Keratinocyte (primary cell): ENCODE results near the gene ARHGEF2. TPM values are rescaled to one million over a fixed set of nuclear protein-coding genes. Genes with fewer than 3 reads are reported as not detected.
"Not testable (repeated sequence)": the region's sequence is repeated elsewhere in the genome, so short reads cannot be mapped to it uniquely, and the experiment has no call there.

Source experiments
- DNase-seq: peaks from one replicate; pipeline ENCODE4 v3.0.0-alpha.2; 2011; ENCODE audit warnings: low read depth, missing footprints, low spot score
- FAIRE-seq: peaks from 2 replicates; lab custom pipeline; 2011; peaks lifted over from hg19 to GRCh38; lab: Jason Lieb, UNC
- H2AFZ ChIP-seq: 2 replicates; pipeline ENCODE4 v1.6.0; 2012; ENCODE audit warnings: low read length, control low read depth, inconsistent platforms; ENCODE audit not compliant: control insufficient read depth
- H3K27ac ChIP-seq: 2 replicates; pipeline ENCODE4 v1.5.1; 2011; ENCODE audit warnings: low read length; ENCODE audit not compliant: control insufficient read depth, insufficient read depth
- H3K27me3 ChIP-seq: 3 replicates; pipeline ENCODE4 v1.6.0; 2011; ENCODE audit warnings: low read length; ENCODE audit not compliant: control insufficient read depth, insufficient read depth; ENCODE audit errors: extremely low read depth
- H3K36me3 ChIP-seq, 2 experiments: 2 replicates in 1 of 2; 3 replicates in 1 of 2; pipeline ENCODE4 v1.5.1; 2011; ENCODE audit warnings: low read length in 2 of 2, mild to moderate bottlenecking in 1 of 2; ENCODE audit not compliant: control insufficient read depth in 2 of 2, insufficient read depth in 2 of 2; ENCODE audit errors: extremely low read depth in 1 of 2
- H3K4me1 ChIP-seq: 3 replicates; pipeline ENCODE4 v1.5.1; 2011; ENCODE audit warnings: low read length; ENCODE audit not compliant: control insufficient read depth, insufficient read depth; ENCODE audit errors: extremely low read depth
- H3K4me2 ChIP-seq: 3 replicates; pipeline ENCODE4 v1.6.0; 2011; ENCODE audit warnings: low read depth, low read length; ENCODE audit not compliant: control insufficient read depth, insufficient read depth; ENCODE audit errors: extremely low read depth
- H3K4me3 ChIP-seq, 3 experiments: fragments of 200-600 bp in 1 of 3; sonication (generic) in 1 of 3; 2 replicates in 2 of 3; 3 replicates in 1 of 3; pipeline ENCODE4 v1.5.1; 2011 to 2016; ENCODE audit warnings: low read length in 3 of 3, mild to moderate bottlenecking in 3 of 3, control low read depth in 2 of 3, inconsistent platforms in 1 of 3, low read depth in 1 of 3, mixed read lengths in 1 of 3, mixed run types in 1 of 3, moderate library complexity in 1 of 3; ENCODE audit not compliant: control insufficient read depth in 2 of 3, insufficient read depth in 2 of 3; ENCODE audit errors: extremely low read depth in 1 of 3
- H3K79me2 ChIP-seq: 2 replicates; pipeline ENCODE4 v1.6.0; 2012; ENCODE audit warnings: low read length; ENCODE audit not compliant: control insufficient read depth, insufficient read depth
- H3K9ac ChIP-seq: 3 replicates; pipeline ENCODE4 v1.6.0; 2011; ENCODE audit warnings: low read length; ENCODE audit not compliant: control insufficient read depth, insufficient read depth; ENCODE audit errors: extremely low read depth
- H3K9me1 ChIP-seq: 3 replicates; pipeline ENCODE4 v1.6.0; 2011; ENCODE audit warnings: low read length; ENCODE audit not compliant: control insufficient read depth, insufficient read depth; ENCODE audit errors: extremely low read depth
- H3K9me3 ChIP-seq: 2 replicates; pipeline ENCODE4 v1.5.1; 2012; ENCODE audit warnings: low read depth, low read length; ENCODE audit not compliant: control insufficient read depth
- H4K20me1 ChIP-seq: 3 replicates; pipeline ENCODE4 v1.6.0; 2011; ENCODE audit warnings: low read length; ENCODE audit not compliant: control insufficient read depth, insufficient read depth; ENCODE audit errors: extremely low read depth
- CTCF ChIP-seq, 3 experiments: IDR thresholded peaks in 1 of 3; conservative IDR thresholded peaks in 1 of 3; optimal IDR thresholded peaks in 1 of 3; 2 replicates in 2 of 3; 3 replicates in 1 of 3; pipeline versions ENCODE3 to v1.5.1; 2011; ENCODE audit warnings: low read length in 3 of 3, mild to moderate bottlenecking in 3 of 3, moderate library complexity in 2 of 3, control low read depth in 1 of 3, inconsistent platforms in 1 of 3; ENCODE audit not compliant: insufficient read depth in 2 of 3; ENCODE audit errors: extremely low read depth in 1 of 3
- EZH2 ChIP-seq: IDR thresholded peaks from one replicate; pipeline ENCODE4 v1.6.1; 2012; ENCODE audit warnings: inconsistent platforms, mild to moderate bottlenecking, low read length, moderate library complexity
- dilution Hi-C: fragments of 300-500 bp; cut with MboI; formaldehyde crosslinking; loops from one replicate; pipeline ENCODE4 v1.7.0; 2020; ENCODE audit warnings: low sequenced_read_pairs; ENCODE audit not compliant: extremely low pct_ligation_motif_present
- polyA plus RNA-seq, 5 experiments: library from polyadenylated mRNA; depleted of rRNA in 3 of 5; stranded (reverse) in 3 of 5; stranded (forward) in 1 of 5; unstranded in 1 of 5; fragments of >200 nt; gene quantifications; 1 replicate in 1 of 5; 2 replicates in 3 of 5; 3 replicates in 1 of 5; pipeline versions ENCODE4 v1.2.1 to v1.2.3, GENCODE V29; 2011 to 2012; ENCODE audit warnings: missing spikeins in 2 of 5, low read depth in 1 of 5, low replicate concordance in 1 of 5

Gene ARHGEF2
- polyA plus RNA-seq, 1 donor (not counting 4 experiments of a cell fraction or from before 2014, with no cell fraction given) = 38.7 TPM

DNA sequence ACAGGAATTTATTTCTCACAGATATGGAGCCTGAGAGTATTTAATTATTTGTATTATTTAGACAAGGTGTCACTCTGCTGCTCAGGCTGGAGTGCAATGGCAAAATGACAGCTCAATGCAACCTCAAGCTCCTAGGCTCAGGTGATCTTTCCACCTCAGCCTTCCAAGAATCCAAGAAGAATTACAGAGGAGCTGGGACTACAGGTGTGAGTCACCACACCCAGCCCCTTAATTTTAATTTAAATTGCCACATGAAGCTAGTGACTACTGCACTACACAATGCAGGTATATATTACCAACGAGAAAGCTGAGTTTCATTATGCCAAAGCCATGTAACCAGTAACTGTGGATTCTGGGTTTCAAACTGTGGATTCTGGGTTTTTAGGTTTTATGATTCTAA, 46.3 kb downstream of the ARHGEF2 start:
- DNase-seq (no peak), FAIRE-seq (no peak)
- H3K36me3 ChIP-seq = peaks cover 9 to 36% of the 10 kb centered on the region in 2 experiments
- H3K4me3 ChIP-seq = peak overlapping the region; percentile 12 to 93 (median 87)
- H3K79me2 ChIP-seq = peaks cover 62% of the 10 kb centered on the region
- no peaks in the 10 kb centered on the region for H3K27me3 ChIP-seq
- no peak overlapping the region for H2AFZ ChIP-seq
- H3K9me1 ChIP-seq = peaks cover 3% of the 10 kb centered on the region
- TF ChIP-seq CTCF (optimal IDR thresholded peaks at IDR 0.05 in 1 of 3, IDR thresholded peaks at IDR 0.05 in 1 of 3, conservative IDR thresholded peaks at IDR 0.05 in 1 of 3; ENCODE audit: extremely low read depth in 1 of 3, insufficient read depth in 2 of 3, low read length in 3 of 3) = no peak
- no peak for TF ChIP-seq EZH2
- peaks cover 38% of the 10 kb centered on the region for H3K4me1 ChIP-seq
- H3K4me2 ChIP-seq = peak overlapping the region; percentile 88
- H4K20me1 ChIP-seq = peaks cover 5% of the 10 kb centered on the region
- no peaks in the 10 kb centered on the region for H3K9me3 ChIP-seq
- H3K9ac ChIP-seq = peak overlapping the region; percentile 66
- dilution Hi-C loops = no loop called here
- H3K27ac ChIP-seq = peak overlapping the region; percentile 96

DNA sequence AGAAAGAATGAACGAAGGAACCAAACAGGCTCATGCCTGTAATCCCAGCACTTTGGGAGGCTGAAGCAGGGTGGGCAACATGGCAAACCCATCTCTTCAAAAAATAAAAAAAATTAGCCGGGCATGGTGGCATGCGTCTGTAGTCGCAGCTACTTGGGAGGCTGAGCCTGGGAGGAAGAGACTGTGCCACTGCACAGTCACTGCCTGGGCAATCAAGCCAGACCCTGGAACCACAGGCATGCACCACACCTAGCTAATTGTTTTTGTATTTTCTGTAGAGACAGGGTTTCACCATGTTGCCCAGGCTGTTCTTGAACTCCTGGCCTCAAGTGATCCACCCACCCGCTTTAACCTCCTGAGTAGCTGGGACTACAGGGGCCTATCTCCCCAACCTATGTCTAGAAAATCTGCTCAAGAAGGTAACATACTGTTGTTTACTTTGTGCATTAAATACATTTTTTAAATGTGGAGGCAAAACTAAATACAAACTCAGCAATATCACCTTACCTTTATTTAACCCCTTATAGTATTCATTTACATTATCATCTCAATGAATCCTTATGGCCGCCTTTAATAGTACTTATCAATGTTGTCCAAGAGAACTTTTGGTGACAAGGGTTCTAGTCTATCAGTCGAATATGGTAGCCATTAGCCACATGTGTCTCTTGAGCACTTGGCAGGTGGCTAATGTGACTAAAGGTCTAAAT, 46.9 kb downstream of the ARHGEF2 start:
- Histone ChIP-seq H3K4me1 (peaks cover 38% of the 10 kb centered on the region), H3K36me3 (peaks cover 15 to 42% of the 10 kb centered on the region in 2 experiments), H3K79me2 (peaks cover 68% of the 10 kb centered on the region), H3K27me3 (no peaks in the 10 kb centered on the region), H3K9ac (peak overlapping the region; percentile 28), H3K9me3 (no peaks in the 10 kb centered on the region), H3K4me3 (peak overlapping the region; percentile 12 to 93 (median 15)), H2AFZ (no peak overlapping the region), H3K4me2 (peak overlapping the region; percentile 88), H3K27ac (peak overlapping the region; percentile 96), H4K20me1 (peaks cover 5% of the 10 kb centered on the region), H3K9me1 (peaks cover 3% of the 10 kb centered on the region)
- no peak for FAIRE-seq
- TF ChIP-seq CTCF (optimal IDR thresholded peaks at IDR 0.05 in 1 of 3, IDR thresholded peaks at IDR 0.05 in 1 of 3, conservative IDR thresholded peaks at IDR 0.05 in 1 of 3; ENCODE audit: extremely low read depth in 1 of 3, insufficient read depth in 2 of 3, low read length in 3 of 3) (no peak), EZH2 (no peak)
- no peak for DNase-seq
- dilution Hi-C loops = no loop called here

DNA sequence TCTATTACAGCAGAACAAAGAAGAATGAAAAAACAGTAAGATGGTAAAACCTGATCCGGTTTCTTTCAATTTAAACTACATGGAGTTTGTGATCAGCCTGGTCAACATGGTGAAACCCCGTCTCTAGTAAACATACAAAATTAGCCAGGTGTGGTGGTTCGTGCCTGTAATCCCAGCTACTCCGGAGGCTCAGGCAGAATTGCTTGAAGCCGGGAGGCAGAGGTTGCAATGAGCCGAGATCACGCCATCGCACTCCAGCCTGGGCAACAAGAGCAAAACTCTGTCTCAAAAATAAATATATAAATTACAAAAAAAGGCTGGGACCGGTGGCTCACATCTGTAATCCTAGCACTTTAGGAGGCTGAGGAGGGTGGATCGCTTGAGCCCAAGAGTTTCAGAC, 47.6 kb downstream of the ARHGEF2 start:
- Histone ChIP-seq H3K36me3 (peaks cover 18 to 49% of the 10 kb centered on the region in 2 experiments), H3K27ac (peak overlapping the region; percentile 96), H3K79me2 (peaks cover 72% of the 10 kb centered on the region), H3K4me2 (peak overlapping the region; percentile 7), H3K4me1 (peaks cover 38% of the 10 kb centered on the region), H3K9ac (peak overlapping the region; percentile 28)
- DNase-seq, H4K20me1 ChIP-seq, H2AFZ ChIP-seq, H3K9me3 ChIP-seq, FAIRE-seq, dilution Hi-C loops, H3K4me3 ChIP-seq, H3K9me1 ChIP-seq, H3K27me3 ChIP-seq: not testable (repeated sequence)
